ENCODE results near the gene KSR2. TPM values are rescaled to one million over a fixed set of nuclear protein-coding genes. Genes with fewer than 3 reads are reported as not detected.

The KSR2 gene
- total and polyA plus RNA-seq, 2 donors (not counting 3 experiments of a cell fraction or from before 2014, with no cell fraction given): 2.1 to 5.2 TPM

DNA sequence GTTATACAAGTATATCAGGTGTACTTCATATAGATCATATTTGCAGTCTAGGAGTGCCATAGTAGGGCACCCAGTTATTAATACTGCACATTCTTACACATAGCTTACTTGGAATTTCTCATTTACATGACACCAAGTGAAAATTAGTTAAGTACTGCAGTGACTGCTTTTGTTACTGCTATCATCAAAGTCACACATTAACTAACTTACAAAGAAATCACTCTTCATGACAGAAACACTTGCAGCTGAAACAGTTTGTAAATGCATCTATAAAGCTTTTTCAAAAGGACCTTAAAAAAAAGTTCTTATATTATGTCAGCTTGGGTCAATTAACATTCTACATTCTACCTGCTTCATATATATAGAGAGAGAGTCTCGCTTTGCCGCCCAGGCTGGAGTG is 29.9 kb upstream of the KSR2 start:
- Histone ChIP-seq H3K9ac (replicated peaks; ENCODE audit: extremely low read depth, insufficient read depth, low read length) (no peak overlapping the region), H3K4me1 (ENCODE audit: control insufficient read depth, extremely low read depth, insufficient read depth, low read length) (no peaks in the 10 kb centered on the region), H3K79me2 (ENCODE audit: control insufficient read depth, insufficient read depth, low read length) (no peaks in the 10 kb centered on the region), H3K36me3 (ENCODE audit: control insufficient read depth in 2 of 2, extremely low read depth in 1 of 2, insufficient read depth in 2 of 2, low read length in 2 of 2) (no peaks in the 10 kb centered on the region), H3K27me3 (ENCODE audit: control insufficient read depth in 2 of 2, insufficient read depth in 2 of 2, low read length in 2 of 2) (no peaks in the 10 kb centered on the region), H3K9me3 (replicated peaks; ENCODE audit: control insufficient read depth, insufficient read depth, low read length) (no peaks in the 10 kb centered on the region), H3K4me2 (ENCODE audit: insufficient read depth, low read length) (no peak overlapping the region), H3K4me3 (replicated peaks in 1 of 3; ENCODE audit: insufficient read depth in 1 of 3, low read depth in 1 of 3, low read length in 3 of 3) (no peak overlapping the region), H3K9me1 (replicated peaks; ENCODE audit: control insufficient read depth, extremely low read depth, insufficient read depth, low read length) (no peaks in the 10 kb centered on the region), H2AFZ (ENCODE audit: low read depth, low read length) (no peak overlapping the region), H3K27ac (ENCODE audit: insufficient read depth, low read depth, low read length) (no peak overlapping the region), H4K20me1 (replicated peaks; ENCODE audit: control insufficient read depth, extremely low read depth, insufficient read depth, low read length) (no peaks in the 10 kb centered on the region)
- BruUV-seq (replicated peaks): no TSS peak
- DNase-seq (ENCODE audit: low read depth, low spot score) (no peak), FAIRE-seq (no peak)
- TF ChIP-seq POLR2A (IDR thresholded peaks at IDR 0.05; ENCODE audit: low read depth, low read length) (no peak), EZH2 (IDR thresholded peaks at IDR 0.05; ENCODE audit: borderline replicate concordance, low read depth, low read length, severe bottlenecking) (no peak), JUN (IDR thresholded peaks at IDR 0.05; ENCODE audit: borderline replicate concordance, insufficient read depth, insufficient read length, low read depth) (no peak), FOS (IDR thresholded peaks at IDR 0.05; ENCODE audit: borderline replicate concordance, insufficient read depth, low read length) (no peak), GATA2 (IDR thresholded peaks at IDR 0.05; ENCODE audit: insufficient read depth, insufficient read length, low read depth, low read length) (no peak), POLR2AphosphoS5 (IDR thresholded peaks at IDR 0.05; ENCODE audit: insufficient read depth, low read depth, low read length) (no peak), MYC (IDR thresholded peaks at IDR 0.05; ENCODE audit: low read depth, low read length) (no peak)
- TF ChIP-seq, protein P1, sequence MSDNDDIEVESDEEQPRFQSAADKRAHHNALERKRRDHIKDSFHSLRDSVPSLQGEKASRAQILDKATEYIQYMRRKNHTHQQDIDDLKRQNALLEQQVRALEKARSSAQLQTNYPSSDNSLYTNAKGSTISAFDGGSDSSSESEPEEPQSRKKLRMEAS (IDR thresholded peaks at IDR 0.05; ENCODE audit: insufficient read depth, insufficient read length): no peak
- TF ChIP-seq, protein P2, sequence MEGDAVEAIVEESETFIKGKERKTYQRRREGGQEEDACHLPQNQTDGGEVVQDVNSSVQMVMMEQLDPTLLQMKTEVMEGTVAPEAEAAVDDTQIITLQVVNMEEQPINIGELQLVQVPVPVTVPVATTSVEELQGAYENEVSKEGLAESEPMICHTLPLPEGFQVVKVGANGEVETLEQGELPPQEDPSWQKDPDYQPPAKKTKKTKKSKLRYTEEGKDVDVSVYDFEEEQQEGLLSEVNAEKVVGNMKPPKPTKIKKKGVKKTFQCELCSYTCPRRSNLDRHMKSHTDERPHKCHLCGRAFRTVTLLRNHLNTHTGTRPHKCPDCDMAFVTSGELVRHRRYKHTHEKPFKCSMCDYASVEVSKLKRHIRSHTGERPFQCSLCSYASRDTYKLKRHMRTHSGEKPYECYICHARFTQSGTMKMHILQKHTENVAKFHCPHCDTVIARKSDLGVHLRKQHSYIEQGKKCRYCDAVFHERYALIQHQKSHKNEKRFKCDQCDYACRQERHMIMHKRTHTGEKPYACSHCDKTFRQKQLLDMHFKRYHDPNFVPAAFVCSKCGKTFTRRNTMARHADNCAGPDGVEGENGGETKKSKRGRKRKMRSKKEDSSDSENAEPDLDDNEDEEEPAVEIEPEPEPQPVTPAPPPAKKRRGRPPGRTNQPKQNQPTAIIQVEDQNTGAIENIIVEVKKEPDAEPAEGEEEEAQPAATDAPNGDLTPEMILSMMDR (IDR thresholded peaks at IDR 0.05; ENCODE audit: extremely low read depth in 1 of 2, insufficient read depth in 1 of 2, low read depth in 1 of 2, low read length in 2 of 2): no peak
- dilution Hi-C loops (cut with MboI; ENCODE audit: extremely low pct_ligation_motif_present, low sequenced_read_pairs) (no loop called here), intact Hi-C loops (cut with micrococcal nuclease) (no loop called here)
- POLR2A ChIA-PET: no interaction called here
- CTCF ChIA-PET: interaction anchor here (1.0 kb wide), 1 partner anchor 14 kb away, joined by 3 read pairs; no protein-coding TSS in a partner anchor

Data from endothelial cell of umbilical vein (primary cell).